ENCODE measurements around the gene CNKSR3. TPM values are rescaled to one million over a fixed set of nuclear protein-coding genes. Genes with fewer than 3 reads are reported as not detected.

Gene CNKSR3
- total RNA-seq, 2 donors from 2014 or later: 13.0 to 14.3 TPM

DNA sequence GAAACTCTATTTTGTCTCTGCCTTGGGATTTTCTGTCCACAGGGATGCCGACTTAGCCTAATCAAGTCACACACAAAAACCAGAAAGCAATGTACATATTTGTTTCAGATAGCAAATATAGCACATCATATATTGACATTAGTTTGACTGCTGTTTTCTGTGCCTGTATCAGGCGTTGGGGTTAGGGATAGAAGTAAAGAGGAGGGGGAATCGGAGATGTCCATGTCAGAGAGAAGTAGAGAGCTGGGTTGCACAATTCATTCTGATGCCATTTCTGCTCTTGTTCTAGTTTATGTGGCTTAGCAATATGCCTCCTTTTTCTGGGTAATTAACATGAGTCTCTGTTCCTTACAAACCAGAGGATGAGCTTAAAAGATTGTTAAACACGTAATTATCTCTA, 139.2 kb downstream of the CNKSR3 start:
- intact Hi-C loops (cut with DNase I): no loop called here
- no peak for DNase-seq (ENCODE audit: low spot score)

- intact Hi-C loops (cut with DNase I): no loop called here
These were observed 139.9 kb downstream of the CNKSR3 start for GRCh38 chr6:154370545-154370944.

DNA sequence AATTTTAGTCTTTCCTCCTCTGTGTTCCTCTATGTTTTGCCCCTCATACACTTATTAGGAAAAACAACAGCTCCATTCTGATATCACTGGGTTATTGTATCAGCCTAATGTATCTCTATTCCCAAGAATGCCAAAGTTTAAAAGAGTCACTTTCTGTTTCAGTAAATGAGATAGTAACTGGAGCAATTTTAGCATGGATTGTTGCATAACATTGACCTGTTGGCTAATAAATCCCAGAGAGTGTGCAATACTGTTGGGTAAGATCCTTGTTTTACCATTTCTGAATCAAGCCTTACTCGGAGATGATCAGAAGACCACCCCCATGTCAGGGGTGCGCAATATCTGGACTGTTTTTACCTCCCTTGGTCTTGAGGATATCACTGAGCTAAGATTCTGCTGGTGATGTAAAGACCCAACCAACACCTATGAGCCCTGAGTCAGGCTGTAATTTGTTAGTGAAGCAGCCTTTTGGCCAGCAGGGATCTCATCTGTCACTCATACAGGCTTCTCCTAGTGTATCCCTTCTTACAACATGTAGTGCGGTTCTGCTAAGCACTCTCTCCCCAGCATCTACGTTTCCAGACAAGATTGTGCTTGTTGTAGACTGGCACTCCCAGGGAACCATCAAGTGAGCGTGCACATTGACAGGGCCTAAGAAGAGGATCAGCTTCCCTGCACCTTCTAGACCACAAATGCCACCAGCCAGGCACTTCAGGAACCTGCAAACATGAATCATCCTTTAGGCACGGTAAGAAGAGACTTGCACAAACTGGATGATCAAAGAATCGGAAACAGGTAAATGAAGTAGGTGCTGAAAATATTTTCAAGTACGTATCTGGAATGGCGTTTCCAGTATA, 142.4 kb downstream of the CNKSR3 start:
- intact Hi-C loops (cut with DNase I): no loop called here

More at GRCh38 chr6:154370545-154370944, 139.9 kb downstream of the CNKSR3 start:
- DNase-seq (ENCODE audit: low spot score): no peak

DNA sequence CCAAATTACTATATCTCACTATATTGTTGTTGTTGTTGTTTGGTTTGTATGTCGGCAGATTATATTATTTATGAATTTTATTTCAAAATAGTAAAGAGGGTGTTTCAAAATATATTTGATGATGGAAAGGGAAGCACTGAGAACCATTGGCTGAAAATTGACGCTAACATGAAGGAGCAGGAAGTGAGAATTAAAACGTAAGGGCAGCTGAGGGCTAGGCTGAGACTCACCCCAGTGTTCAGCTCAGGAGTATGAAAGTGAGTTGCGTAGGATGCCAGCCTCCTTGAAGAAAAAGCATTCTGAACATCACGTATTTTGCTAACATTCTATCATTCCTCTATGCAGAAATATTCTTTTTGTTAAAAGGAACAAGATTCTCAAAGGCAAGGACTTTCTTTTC, 143.1 kb downstream of the CNKSR3 start:
- intact Hi-C loops (cut with DNase I): no loop called here

More for the DNA sequence above, 142.4 kb downstream of the CNKSR3 start:
- no peak for DNase-seq (ENCODE audit: low spot score)

GRCh38 chr6:154363821-154364220, 146.7 kb downstream of the CNKSR3 start:
- DNase-seq (ENCODE audit: low spot score): no peak
- intact Hi-C loops (cut with DNase I): no loop called here

More for the DNA sequence above, 143.1 kb downstream of the CNKSR3 start:
- DNase-seq (ENCODE audit: low spot score): no peak

DNA sequence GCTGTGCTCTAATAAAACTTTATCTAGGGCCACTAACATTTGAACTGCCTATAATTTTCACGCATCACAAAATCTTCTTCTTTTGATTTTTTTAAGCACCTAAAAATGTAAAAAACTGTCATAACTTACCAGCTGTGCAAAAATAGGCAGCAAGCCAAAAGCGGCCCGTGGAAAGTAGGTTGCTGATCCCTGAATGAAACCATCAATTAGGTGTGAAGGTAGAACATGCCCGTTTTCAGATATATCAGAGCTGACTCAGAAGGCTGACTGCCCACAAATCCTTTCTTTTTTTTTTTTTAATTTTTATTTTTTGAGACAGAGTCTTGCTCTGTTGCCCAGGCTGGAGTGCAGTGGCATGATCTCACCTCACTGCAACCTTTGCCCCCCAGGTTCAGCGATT, 149.0 kb downstream of the CNKSR3 start:
- no peak for DNase-seq (ENCODE audit: low spot score)
- intact Hi-C loops (cut with DNase I): no loop called here

DNA sequence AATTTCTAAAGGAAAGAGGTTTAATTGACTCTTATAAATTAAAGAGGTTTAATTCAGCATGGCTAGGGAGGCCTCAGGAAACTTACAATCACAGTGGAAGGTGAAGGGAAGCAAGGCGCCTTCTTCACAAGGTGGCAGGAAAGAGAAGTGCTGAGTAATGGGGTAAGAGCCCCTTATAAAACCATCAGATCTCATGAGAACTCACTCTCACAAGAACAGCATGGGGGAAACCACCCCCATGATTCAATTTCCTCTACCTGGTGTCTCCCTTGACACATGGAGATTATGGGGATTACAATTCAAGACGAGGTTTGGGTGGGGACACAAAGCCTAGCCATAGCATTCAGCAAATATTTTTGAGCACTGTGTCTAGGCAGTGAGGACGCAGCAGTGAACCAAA, 150.0 kb downstream of the CNKSR3 start:
- intact Hi-C loops (cut with DNase I): no loop called here
- no peak for DNase-seq (ENCODE audit: low spot score)

DNA sequence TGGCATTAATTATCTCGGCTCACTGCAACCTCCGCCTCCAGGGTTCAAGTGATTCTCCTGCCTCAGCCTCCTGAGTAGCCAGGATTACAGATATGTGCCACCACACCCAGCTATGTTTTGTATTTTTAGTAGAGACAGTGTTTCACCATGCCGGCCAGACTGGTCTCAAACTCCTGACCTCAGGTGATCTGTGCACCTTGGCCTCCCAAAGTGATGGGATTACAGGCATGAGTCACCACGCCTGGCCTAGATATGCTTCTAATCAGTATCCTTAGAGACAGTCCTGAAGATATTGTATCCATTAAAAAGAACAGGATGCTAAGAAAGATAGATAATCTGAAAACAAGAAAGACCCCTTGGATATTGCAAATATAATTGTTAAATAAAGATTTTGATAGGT, 150.8 kb downstream of the CNKSR3 start:
- intact Hi-C loops (cut with DNase I): no loop called here
- DNase-seq (ENCODE audit: low spot score): no peak

DNA sequence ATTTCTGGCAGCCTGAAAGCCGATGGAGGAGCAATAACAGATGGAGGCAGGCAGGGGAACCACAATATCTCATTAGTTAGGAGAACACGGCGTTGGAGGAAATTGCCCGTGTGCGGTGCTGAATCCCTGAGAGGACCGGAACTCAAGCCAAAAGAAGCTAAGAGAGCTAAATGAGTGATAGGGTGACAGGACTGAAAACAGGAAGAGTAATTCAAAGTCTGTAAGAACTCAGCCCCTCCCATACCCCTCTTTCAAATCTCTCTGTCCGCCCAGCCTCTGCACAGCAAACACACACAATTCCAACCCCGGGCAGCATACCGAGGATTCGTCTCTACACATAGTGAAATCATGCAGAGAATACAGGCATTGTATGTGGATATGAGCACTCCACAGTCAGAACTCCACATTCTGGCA, 151.3 kb downstream of the CNKSR3 start:
- no peak for DNase-seq (ENCODE audit: low spot score)
- intact Hi-C loops (cut with DNase I): no loop called here

GRCh38 chr6:154358019-154358545, 152.4 kb downstream of the CNKSR3 start:
- intact Hi-C loops (cut with DNase I): no loop called here
- DNase-seq (ENCODE audit: low spot score): no peak

GRCh38 chr6:154356690-154357089, 153.8 kb downstream of the CNKSR3 start, which contains the start of gene IPCEF1:
Gene IPCEF1 (minus strand): TSS chr6:154356803. CDS start chr6:154265947, 90,856 bp downstream.
- no peak for DNase-seq (ENCODE audit: low spot score)
- intact Hi-C loops (cut with DNase I): no loop called here

GRCh38 chr6:154356113-154356512, 154.4 kb downstream of the CNKSR3 start:
- intact Hi-C loops (cut with DNase I): no loop called here
- DNase-seq (ENCODE audit: low spot score): no peak

DNA sequence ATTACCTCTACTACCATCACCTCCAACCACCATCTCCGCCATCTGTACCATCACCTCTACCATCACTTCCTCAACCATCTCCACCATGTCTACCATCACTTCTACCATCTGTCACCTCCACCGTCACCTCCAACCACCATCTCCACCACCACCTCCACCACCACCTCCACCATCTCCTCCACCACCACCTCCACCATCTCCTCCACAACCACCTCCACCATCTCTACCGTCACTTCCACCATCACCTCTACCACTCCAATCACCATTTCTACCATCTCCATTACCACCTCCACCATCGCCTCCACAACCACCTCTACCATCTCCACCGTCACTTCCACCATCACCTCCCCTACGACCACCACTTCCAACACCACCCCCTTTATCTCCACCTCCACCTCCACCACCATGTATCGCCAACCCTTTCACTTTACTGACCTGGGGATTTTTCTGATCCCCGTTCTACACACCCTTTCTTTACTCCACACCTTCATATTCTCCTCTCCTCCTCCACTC, 156.2 kb downstream of the CNKSR3 start:
- intact Hi-C loops (cut with DNase I): no loop called here
- no peak for DNase-seq (ENCODE audit: low spot score)

DNA sequence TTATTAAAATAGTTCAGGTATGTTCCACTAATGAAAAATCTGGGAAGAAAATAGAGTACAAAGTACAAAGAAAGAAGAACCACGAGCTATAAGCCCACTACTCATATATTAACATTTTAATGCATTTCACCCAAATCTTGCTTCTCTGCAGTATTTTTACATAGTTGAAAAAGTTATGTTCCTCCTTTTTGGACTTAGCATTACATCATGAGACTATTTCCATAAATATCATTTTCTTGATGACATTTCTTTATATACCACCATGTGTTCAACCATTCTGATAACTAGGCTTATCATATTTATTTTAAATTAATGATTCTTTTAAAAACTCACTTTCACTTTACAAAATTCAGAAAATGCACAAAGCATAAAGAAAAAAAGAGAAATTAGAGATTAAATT, 156.9 kb downstream of the CNKSR3 start:
- DNase-seq (ENCODE audit: low spot score): no peak
- intact Hi-C loops (cut with DNase I): no loop called here

DNA sequence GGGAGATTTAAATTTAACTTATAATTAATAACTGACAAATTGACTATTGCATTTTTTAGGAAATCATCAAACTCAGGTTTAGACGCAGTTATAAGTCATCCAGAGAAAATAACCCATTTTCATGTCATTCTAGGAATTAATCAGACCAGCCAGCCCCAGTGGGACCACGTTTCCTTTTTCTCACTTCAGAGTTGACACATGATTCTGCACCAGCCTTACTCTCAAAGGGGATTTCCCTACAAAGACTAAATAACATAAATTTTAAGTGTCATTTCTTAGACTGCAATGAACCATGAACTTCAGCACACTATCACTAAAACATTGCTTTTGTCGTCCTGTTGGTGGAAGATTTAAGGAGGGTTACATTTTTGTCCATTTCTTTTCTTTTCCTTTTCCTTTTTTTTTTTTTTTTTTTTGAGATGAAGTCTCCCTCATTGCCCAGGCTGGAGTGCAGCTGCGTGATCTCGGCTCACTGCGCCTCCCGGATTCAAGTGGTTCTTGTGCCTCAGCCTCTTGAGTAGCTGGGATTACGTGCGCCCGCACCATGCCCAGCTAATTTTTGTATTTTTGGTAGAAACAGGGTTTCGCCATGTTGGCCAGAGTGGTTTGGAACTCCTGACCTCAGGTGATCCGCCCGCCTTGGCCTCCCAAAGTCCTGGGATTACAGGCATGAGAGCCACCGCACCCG, 157.4 kb downstream of the CNKSR3 start:
- no peak for DNase-seq (ENCODE audit: low spot score)
- intact Hi-C loops (cut with DNase I): no loop called here

GRCh38 chr6:154350293-154350692, 160.2 kb downstream of the CNKSR3 start:
- intact Hi-C loops (cut with DNase I): no loop called here
- DNase-seq (ENCODE audit: low spot score): no peak

DNA sequence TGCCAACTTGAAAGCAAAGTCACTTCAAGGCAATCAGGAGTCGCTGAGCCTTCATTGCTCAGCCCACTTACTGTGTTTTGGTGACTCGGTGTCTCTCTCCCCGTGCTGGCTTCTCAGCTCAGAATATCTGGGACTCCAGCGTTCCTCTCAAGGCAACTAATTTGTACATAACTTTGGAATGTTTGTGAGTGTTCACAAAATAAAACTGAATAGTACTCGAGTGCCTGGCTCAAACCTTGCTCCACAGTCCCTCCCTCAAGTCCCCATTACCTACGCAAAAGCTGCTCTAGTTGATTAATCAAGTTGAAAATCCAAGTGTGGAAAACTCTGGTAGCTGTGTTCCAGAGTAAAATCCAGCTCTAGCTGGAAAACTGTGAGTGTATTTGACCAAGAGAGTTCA, 162.5 kb downstream of the CNKSR3 start:
- no peak for DNase-seq (ENCODE audit: low spot score)
- intact Hi-C loops (cut with DNase I): no loop called here

- no peak for DNase-seq (ENCODE audit: low spot score)
- intact Hi-C loops (cut with DNase I): no loop called here
These were observed 164.7 kb downstream of the CNKSR3 start for GRCh38 chr6:154345811-154346210.

GRCh38 chr6:154343473-154344308, 166.8 kb downstream of the CNKSR3 start:
- intact Hi-C loops (cut with DNase I): no loop called here
- DNase-seq (ENCODE audit: low spot score): no peak
